ENCODE results near the gene IMPG2.

Gene IMPG2

GRCh38 chr3:101183151-101183550, 137.2 kb downstream of the IMPG2 start:
- no peak for DNase-seq (ENCODE audit: low read depth in 2 of 2)

DNA sequence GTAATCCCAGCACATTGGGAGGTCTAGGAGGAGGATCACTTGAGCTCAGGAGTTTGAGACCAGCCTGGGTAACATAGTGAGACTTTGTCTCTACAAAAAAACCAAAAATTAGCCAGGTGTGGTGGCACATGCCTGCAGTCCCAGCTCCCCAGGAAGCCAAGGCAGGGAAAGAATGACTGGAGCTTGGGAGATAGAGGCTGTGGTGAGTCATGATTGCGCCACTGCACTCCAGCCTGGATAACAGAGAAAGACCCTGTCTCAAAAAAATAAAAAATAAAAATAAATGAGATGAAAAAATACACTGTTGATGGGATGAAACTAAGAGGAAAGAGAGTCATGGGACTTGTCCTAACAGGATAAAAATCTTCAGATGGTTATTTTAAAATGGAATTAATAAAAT, 137.6 kb downstream of the IMPG2 start:
- no peak for DNase-seq (ENCODE audit: low read depth in 2 of 2)

DNA sequence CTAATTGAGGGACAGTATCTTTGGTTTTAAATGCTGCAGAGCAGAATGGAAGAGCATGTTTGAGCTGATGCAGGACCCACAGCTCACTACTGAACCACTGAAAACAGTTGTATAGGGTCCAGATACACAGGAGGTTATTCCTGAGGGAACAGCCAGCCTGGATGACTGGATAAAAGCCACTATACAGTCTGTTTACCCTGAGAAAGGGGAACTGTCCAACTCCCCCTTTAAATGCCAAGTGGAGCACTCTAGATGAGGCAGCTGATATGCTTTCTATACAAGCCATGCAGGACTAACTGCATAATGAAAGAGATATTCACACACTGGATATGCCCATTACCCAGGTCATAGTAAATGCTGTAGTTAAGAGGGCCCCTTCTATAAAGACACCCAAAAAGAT, 138.6 kb downstream of the IMPG2 start:
- DNase-seq (ENCODE audit: low read depth in 2 of 2), result no peak

DNA sequence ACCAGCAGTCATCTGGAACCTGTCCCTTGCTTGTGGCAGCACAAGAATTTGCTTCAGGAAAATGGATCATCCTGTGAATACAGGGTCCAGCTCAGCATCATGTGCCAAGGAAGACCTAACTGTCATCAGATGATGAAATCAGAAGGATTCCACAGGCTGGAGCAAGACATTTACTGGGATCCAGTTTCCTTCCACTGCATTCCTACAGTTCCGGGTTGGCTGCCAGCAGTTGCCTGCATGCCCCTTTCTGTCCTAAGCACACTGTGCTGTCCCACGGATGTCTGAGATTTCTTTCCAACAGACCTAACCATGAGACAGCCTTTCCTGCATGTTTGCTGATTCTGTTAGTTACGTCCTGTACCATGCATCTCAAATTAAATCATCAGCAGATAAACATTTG, 140.7 kb downstream of the IMPG2 start:
- no peak for DNase-seq (ENCODE audit: low read depth in 2 of 2)

- no peak for DNase-seq (ENCODE audit: low read depth in 2 of 2)
These were observed 142.8 kb downstream of the IMPG2 start for GRCh38 chr3:101177577-101177976.

Data from stimulated activated CD8-positive, alpha-beta memory T cell treated with anti-CD3 and anti-CD28 coated beads, Interleukin-15, amount 100 ng/mL, for 48 hours (primary cell).